Thyroid gland (tissue), 4 donors: ENCODE results near the gene MDH1. TPM values are rescaled to one million over a fixed set of nuclear protein-coding genes. Genes with fewer than 3 reads are reported as not detected.

Source experiments
- DNase-seq, 2 donors: peaks; one replicate each; pipeline ENCODE4 v3.0.0-alpha.2; 2019
- H3K27ac ChIP-seq, 3 donors: fragments of 200-600 bp; sonication (generic); 1 replicate in 2 of 3; 2 replicates in 1 of 3; pipeline ENCODE4 v1.5.1; 2016 to 2019; ENCODE audit warnings: mild to moderate bottlenecking in 1 of 3, moderate library complexity in 1 of 3
- H3K27me3 ChIP-seq: fragments of 200-600 bp; sonication (generic); one replicate; pipeline ENCODE4 v1.5.1; 2019
- H3K36me3 ChIP-seq, 2 donors: fragments of 200-600 bp; sonication (generic); one replicate each; pipeline ENCODE4 v1.5.1; 2016 to 2019
- H3K4me1 ChIP-seq, 2 donors: fragments of 200-600 bp; sonication (generic); one replicate each; pipeline ENCODE4 v1.5.1; 2017 to 2019
- H3K4me3 ChIP-seq, 3 donors: fragments of 200-600 bp; sonication (generic); replicated peaks in 1 of 3; 1 replicate in 2 of 3; 2 replicates in 1 of 3; pipeline ENCODE4 v1.5.1; 2016; ENCODE audit warnings: mild to moderate bottlenecking in 1 of 3
- H3K9me3 ChIP-seq: fragments of 200-600 bp; sonication (generic); one replicate; pipeline ENCODE4 v1.5.1; 2017
- POLR2A ChIP-seq, 2 donors: fragments of 450-650 bp; IDR thresholded peaks; one replicate each; pipeline ENCODE4 v1.6.1; 2017; ENCODE audit warnings: antibody characterized with exemption in 2 of 2, mild to moderate bottlenecking in 2 of 2, moderate library complexity in 1 of 2
- WGBS, 2 donors: methylation state at CpG; one replicate each; pipeline ENCODE4 v1.1.5; 2017; 5-methylcytosine and 5-hydroxymethylcytosine counted together
- intact Hi-C: fragments of 100-400 bp; cut with DNase I; formaldehyde crosslinking; loops from one replicate; pipeline ENCODE4 v1.15.1; 2023
- total RNA-seq, 4 donors: library from RNA; depleted of rRNA; stranded (reverse); fragments of >200 nt; gene quantifications; one replicate each; pipeline ENCODE4 v1.2.3, GENCODE V29; 2016

MDH1 gene
- total RNA-seq, 4 donors from 2014 or later = 119 to 178 (median 136) TPM

GRCh38 chr2:63654959-63655358 is 66.2 kb downstream of the MDH1 start:
- no peak for TF ChIP-seq POLR2A (IDR thresholded peaks at IDR 0.05)
- no peak for DNase-seq
- Histone ChIP-seq H3K36me3 (no peaks in the 10 kb centered on the region), H3K9me3 (no peaks in the 10 kb centered on the region), H3K4me3 (no peak overlapping the region), H3K27me3 (no peaks in the 10 kb centered on the region), H3K27ac (no peak overlapping the region), H3K4me1 (no peaks in the 10 kb centered on the region)
- intact Hi-C loops = no loop called here
- WGBS, 2 donors = 81 to 93% methylated on average over 1 of the region's 1 CpG

Other genes starting within 250 kb of the MDH1 start
- gene WDPCP, start 486 bp upstream of the MDH1 start, total RNA-seq = 10 to 100 TPM; 18.3 to 33.1 (median 22.0) TPM